K562 (cell line): ENCODE results near the gene PPARG.

ENCODE experiments used
- CBFB ChIP-seq: sonication (generic); formaldehyde crosslinking; IDR thresholded peaks from 2 replicates; pipeline ENCODE4 v1.4.0; 2020; ENCODE audit warnings: mild to moderate bottlenecking, missing genetic modification reagents
- CEBPB ChIP-seq: fragments of 450-650 bp; IDR thresholded peaks from 2 replicates; pipeline ENCODE4 v1.6.1; 2016; ENCODE audit warnings: missing genetic modification characterization, missing compliant biosample characterization
- CHD2 ChIP-seq: IDR thresholded peaks from 2 replicates; pipeline ENCODE4 v1.6.1; 2011; ENCODE audit warnings: low read depth, low read length
- ERF ChIP-seq: fragments of 450-650 bp; formaldehyde crosslinking; IDR thresholded peaks from 2 replicates; pipeline ENCODE4 v1.4.0; 2020; ENCODE audit warnings: mild to moderate bottlenecking, mixed read lengths
- KLF10 ChIP-seq: fragments of 250-450 bp; sonication (Bioruptor Pico); IDR thresholded peaks from 2 replicates; pipeline ENCODE4 v1.6.1; 2021; ENCODE audit warnings: matching md5 sums
- KLF16 ChIP-seq: IDR thresholded peaks from 2 replicates; pipeline ENCODE4 v1.6.1; 2016; ENCODE audit warnings: antibody characterized with exemption
- POLR2AphosphoS5 ChIP-seq: IDR thresholded peaks from 2 replicates; pipeline ENCODE4 v1.6.1; 2011; ENCODE audit warnings: mild to moderate bottlenecking, low read depth, low read length, moderate library complexity; ENCODE audit not compliant: control insufficient read depth, insufficient read depth
- SMARCB1 ChIP-seq: IDR thresholded peaks from 2 replicates; pipeline ENCODE4 v1.6.1; 2011; ENCODE audit warnings: improper control_type of control experiment, low read depth; ENCODE audit not compliant: insufficient read length
- ZNF507 ChIP-seq: conservative IDR thresholded peaks from 2 replicates; pipeline ENCODE4 v1.6.1; 2017; ENCODE audit warnings: missing genetic modification characterization, missing compliant biosample characterization
- ZNF699 ChIP-seq: fragments of 250-450 bp; sonication (Bioruptor Pico); IDR thresholded peaks from 2 replicates; pipeline ENCODE4 v1.8.0; 2021; ENCODE audit warnings: mild to moderate bottlenecking, moderate library complexity; ENCODE audit not compliant: insufficient replicate concordance
- ZSCAN29 ChIP-seq: fragments of 450-650 bp; IDR thresholded peaks from 2 replicates; pipeline ENCODE4 v1.6.1; 2017
- TF ChIP-seq, protein P1 (sequence below): fragments of 250-450 bp; sonication (Bioruptor Pico); IDR thresholded peaks from 2 replicates; pipeline ENCODE4 v1.5.0; 2020; ENCODE audit warnings: mild to moderate bottlenecking, borderline replicate concordance
- TF ChIP-seq, protein P2 (sequence below), 3 experiments: IDR thresholded peaks in 2 of 3; conservative IDR thresholded peaks in 1 of 3; 2 replicates each; pipeline ENCODE4 v1.5.1; 2011 to 2012; ENCODE audit warnings: low read length in 3 of 3, mild to moderate bottlenecking in 3 of 3, control low read depth in 2 of 3, improper control_type of control experiment in 1 of 3, inconsistent platforms in 1 of 3, low read depth in 1 of 3, mixed read lengths in 1 of 3, moderate library complexity in 1 of 3; ENCODE audit not compliant: insufficient read depth in 2 of 3

GRCh38 chr3:12451960-12452359, 163.1 kb downstream of the PPARG start:
- TF ChIP-seq, protein P1, sequence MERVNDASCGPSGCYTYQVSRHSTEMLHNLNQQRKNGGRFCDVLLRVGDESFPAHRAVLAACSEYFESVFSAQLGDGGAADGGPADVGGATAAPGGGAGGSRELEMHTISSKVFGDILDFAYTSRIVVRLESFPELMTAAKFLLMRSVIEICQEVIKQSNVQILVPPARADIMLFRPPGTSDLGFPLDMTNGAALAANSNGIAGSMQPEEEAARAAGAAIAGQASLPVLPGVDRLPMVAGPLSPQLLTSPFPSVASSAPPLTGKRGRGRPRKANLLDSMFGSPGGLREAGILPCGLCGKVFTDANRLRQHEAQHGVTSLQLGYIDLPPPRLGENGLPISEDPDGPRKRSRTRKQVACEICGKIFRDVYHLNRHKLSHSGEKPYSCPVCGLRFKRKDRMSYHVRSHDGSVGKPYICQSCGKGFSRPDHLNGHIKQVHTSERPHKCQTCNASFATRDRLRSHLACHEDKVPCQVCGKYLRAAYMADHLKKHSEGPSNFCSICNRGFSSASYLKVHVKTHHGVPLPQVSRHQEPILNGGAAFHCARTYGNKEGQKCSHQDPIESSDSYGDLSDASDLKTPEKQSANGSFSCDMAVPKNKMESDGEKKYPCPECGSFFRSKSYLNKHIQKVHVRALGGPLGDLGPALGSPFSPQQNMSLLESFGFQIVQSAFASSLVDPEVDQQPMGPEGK (CRISPR knock-in tag), result no peak
- TF ChIP-seq POLR2AphosphoS5 (no peak), CHD2 (no peak), ERF (no peak), ZSCAN29 (no peak), CBFB (no peak), ZNF699 (CRISPR knock-in tag) (no peak), KLF10 (no peak), ZNF507 (tag) (no peak), KLF16 (no peak), SMARCB1 (no peak), CEBPB (no peak)
- TF ChIP-seq, protein P2, sequence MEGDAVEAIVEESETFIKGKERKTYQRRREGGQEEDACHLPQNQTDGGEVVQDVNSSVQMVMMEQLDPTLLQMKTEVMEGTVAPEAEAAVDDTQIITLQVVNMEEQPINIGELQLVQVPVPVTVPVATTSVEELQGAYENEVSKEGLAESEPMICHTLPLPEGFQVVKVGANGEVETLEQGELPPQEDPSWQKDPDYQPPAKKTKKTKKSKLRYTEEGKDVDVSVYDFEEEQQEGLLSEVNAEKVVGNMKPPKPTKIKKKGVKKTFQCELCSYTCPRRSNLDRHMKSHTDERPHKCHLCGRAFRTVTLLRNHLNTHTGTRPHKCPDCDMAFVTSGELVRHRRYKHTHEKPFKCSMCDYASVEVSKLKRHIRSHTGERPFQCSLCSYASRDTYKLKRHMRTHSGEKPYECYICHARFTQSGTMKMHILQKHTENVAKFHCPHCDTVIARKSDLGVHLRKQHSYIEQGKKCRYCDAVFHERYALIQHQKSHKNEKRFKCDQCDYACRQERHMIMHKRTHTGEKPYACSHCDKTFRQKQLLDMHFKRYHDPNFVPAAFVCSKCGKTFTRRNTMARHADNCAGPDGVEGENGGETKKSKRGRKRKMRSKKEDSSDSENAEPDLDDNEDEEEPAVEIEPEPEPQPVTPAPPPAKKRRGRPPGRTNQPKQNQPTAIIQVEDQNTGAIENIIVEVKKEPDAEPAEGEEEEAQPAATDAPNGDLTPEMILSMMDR (IDR thresholded peaks at IDR 0.05 in 2 of 3, conservative IDR thresholded peaks at IDR 0.05 in 1 of 3; ENCODE audit: insufficient read depth in 2 of 3, low read depth in 1 of 3, low read length in 3 of 3), result no peak
